RPMI8226 (cell line): ENCODE data around the gene SLC35D3.
"Not testable (repeated sequence)": the region's sequence is repeated elsewhere in the genome, so short reads cannot be mapped to it uniquely, and the experiment has no call there.

ENCODE experiments used
- DNase-seq: peaks from one replicate; pipeline ENCODE4 v3.0.0-alpha.2; 2015

The SLC35D3 gene

GRCh38 chr6:136923116-136923953, 1.2 kb downstream of the SLC35D3 start:
- DNase-seq = no peak

DNA sequence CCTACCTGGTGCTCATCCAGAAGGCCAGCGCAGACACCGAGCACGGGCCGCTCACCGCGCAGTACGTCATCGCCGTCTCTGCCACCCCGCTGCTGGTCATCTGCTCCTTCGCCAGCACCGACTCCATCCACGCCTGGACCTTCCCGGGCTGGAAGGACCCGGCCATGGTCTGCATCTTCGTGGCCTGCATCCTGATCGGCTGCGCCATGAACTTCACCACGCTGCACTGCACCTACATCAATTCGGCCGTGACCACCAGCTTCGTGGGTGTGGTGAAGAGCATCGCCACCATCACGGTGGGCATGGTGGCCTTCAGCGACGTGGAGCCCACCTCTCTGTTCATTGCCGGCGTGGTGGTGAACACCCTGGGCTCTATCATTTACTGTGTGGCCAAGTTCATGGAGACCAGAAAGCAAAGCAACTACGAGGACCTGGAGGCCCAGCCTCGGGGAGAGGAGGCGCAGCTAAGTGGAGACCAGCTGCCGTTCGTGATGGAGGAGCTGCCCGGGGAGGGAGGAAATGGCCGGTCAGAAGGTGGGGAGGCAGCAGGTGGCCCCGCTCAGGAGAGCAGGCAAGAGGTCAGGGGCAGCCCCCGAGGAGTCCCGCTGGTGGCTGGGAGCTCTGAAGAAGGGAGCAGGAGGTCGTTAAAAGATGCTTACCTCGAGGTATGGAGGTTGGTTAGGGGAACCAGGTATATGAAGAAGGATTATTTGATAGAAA, 2.0 kb downstream of the SLC35D3 start:
- no peak for DNase-seq

DNA sequence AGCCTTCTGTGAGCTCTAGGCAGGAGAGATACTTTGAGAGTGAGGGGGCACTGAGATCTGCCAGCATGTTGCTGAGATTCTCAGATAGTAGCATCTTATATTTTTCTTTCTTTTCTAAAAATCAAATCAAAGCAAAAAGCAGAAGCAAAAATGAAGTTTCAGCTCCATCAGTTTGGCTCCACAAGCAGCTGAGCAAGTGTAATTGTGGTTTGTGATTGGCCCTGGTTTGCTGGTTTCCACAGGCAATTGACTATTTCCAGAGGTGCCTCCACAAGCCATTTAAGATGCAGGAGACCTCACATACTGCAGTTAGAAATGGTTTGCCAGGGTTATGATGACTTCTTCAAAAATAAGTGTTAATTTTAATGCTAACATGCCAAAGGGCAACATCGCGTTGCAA, 4.3 kb downstream of the SLC35D3 start:
- no peak for DNase-seq

DNA sequence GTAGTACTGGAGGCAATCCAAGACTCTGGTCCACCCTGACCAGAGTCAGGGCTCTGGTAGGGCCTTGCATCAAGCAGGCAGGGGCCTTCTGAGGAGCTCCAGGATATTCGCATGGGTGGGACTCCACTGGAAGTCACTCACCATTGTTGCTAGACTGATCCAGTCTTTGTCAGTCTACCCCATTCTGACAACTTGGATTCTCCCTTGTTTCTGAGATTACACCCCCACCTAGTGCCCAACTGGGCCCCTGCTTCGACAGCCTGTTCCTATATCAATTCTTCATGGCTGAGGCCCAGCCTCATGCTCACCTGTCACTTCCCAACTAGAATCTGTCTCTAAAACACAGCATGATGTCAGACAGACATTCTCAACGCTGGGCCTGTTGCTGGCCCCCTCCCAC, 5.2 kb downstream of the SLC35D3 start:
- DNase-seq = no peak

GRCh38 chr6:136930528-136930927, 8.4 kb downstream of the SLC35D3 start:
- DNase-seq = no peak

DNA sequence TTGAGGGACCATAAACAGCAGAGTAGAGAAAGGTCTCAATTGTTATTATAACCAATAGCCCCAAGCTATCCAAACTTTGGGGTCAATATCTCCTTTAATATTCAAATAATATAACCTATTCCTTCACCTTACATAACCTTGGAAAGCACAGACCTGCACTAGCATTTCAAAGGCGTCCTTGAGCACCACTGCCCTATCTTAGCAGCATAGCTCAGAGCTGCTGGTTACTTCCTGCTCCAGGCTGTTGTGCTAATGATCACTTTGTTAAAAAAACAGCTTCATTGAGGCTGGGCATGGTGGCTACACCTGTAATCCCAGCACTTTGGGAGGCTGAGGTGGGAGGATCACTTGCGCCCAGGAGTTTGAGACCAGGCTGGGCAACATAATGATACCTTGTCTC, 10.5 kb downstream of the SLC35D3 start:
- no peak for DNase-seq

- no peak for DNase-seq
These were observed 23.0 kb downstream of the SLC35D3 start for GRCh38 chr6:136945072-136945471.

DNA sequence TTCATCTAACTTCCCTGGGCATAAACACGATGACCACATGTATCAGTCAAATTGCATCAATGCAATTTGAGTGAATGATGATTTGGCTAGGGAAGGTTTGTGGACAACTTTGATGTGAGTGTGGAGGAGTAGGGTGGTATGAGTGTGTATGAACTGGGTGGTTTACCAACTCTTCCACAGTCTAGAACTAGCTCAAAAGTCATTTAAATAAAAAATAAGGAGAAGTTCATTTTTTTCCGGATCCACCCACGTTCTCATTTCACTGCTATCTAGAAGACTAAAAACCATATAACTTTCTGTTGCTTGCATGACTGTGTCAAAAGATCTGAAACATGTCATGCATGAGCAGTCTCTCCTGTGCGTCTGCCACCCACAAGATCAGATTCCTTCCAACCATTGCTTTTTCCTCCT, 23.6 kb downstream of the SLC35D3 start:
- no peak for DNase-seq

DNA sequence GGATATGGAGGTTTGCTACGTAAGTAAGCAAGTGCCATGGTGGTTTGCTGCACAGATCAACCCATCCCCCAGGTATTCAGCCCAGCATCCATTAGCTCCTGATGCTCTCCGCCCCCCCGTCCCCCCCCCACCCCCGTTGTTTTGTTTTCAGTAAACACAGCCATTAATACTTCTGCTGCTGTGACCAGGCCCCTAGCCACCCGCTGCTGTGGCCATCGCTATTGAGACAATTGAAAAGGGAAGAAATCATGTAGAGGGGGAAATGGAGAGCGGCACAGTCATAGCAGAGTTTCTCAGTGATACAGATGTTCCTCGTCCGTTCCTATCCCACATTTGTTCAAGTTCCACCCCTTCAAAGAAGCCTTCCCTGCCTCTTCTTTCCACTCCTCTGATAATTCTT, 24.9 kb downstream of the SLC35D3 start:
- no peak for DNase-seq

DNA sequence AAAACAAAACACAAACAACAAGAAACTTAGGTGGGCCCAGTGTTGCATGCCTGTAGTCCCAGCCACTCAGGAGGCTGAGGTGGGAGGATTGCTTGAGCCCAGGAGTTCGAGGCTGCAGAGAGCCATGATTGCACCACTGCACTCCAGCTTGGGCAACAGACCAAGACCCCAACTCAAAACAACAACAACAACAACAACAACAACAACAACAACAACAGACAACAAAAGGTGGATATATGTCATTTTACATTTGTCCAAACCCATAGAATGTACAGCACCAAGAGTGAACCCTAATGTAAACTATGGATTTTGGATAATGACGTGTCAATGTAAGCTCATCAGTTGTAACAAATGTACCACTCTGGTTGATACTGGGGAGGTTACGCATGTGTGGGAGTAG, 27.9 kb downstream of the SLC35D3 start:
- DNase-seq = not testable (repeated sequence)

DNA sequence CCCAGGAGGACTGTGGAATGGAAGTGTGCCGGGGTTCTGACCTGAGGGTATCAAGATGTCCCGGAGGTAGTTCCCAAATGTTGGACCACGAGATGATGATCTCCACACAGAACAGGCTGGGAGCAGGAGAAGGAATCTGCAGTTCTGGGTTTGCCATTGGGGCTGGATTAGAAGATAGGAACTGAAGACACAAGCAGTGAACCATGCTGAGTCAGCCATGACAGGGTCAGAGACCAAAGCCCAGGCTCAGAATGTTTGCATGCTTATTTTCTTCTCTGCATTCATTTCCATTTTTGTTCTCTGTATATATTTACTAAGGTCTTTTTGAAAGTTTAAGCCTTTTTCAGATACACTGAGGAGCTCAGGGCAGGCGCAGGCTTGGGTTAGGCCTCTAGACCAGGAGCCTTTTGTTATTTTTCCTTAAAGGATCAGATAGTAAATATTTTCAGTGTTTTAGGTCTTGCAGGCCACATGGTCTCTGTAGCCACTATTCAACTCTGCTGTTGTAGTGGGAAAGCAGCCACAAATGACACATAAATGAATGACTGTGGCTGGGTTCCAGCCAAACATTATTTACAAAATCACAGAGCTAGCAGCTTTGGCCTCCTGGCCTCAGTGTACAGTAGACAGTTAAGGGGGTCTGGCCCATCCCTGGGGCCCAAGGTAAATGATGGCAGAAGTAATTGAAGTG, 28.5 kb downstream of the SLC35D3 start:
- no peak for DNase-seq

DNA sequence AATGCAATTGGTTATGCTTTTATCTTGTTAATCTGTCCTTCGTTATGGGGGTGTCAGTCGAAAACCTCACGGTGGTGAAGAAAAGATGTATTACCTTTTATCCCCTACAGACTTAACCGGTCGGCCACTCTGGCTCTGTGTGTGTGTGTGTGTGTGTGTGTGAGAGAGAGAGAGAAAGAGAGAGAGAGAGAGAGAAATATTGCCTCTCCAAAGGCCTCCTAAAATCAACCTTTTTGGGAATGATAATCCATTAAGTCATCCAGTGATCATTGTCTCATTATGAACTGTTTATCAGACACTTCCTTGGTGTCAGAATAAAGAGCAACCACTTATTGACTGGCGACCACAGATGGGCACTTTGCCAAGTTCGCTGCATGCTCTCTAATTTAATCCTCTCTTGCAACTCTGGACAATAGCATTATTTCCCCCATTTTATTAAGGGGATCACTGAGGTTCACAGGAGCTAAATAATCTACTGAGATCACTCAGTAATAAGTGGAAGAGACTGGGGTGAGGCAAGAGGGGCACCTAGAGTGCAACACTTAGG, 30.7 kb downstream of the SLC35D3 start:
- peak; percentile 11 for DNase-seq

GRCh38 chr6:136955123-136955522, 33.0 kb downstream of the SLC35D3 start:
- DNase-seq = no peak

- DNase-seq = no peak
These were observed 34.8 kb downstream of the SLC35D3 start for GRCh38 chr6:136956590-136957544.

- DNase-seq = no peak
These were observed 36.1 kb downstream of the SLC35D3 start for GRCh38 chr6:136958168-136958567.

DNA sequence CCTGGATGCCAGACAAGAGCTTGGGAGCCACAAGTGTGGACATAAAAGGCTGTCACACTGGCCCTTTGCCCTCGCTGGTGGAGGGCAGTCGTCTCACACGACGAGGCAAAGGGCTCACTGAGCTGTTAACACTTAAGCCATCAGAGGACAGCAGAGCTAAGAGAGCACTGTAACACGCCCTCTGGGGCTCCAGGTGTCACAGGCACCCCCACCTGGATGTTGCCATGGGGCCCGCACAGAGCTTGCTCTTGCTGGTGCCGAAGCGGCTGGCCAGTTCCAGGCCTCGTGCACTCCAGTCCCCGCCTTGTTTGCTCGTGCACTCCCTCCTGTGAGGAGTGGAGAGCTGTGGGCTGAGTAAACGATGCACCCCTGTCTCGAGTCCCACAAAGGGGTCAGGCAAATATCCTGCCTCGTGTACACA, 37.4 kb downstream of the SLC35D3 start:
- peak; percentile 18 for DNase-seq

DNA sequence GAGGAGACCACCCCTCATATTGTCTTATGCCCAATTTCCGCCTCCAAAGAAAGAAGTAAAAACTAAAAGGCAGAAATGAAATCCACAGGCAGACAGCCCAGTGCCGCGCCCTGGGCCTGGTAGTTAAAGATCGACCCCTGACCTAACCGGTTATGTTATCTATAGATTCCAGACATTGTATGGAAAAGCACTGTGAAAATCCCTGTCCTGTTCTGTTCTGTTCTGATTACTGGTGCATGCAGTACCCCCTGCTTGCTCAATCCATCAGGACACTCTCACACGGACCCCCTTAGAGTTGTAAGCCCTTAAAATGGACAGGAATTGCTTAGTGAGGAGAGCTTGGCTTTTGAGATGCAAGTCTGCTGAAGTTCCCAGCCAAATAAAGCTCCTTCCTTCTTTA, 37.8 kb downstream of the SLC35D3 start:
- not testable (repeated sequence) for DNase-seq

DNA sequence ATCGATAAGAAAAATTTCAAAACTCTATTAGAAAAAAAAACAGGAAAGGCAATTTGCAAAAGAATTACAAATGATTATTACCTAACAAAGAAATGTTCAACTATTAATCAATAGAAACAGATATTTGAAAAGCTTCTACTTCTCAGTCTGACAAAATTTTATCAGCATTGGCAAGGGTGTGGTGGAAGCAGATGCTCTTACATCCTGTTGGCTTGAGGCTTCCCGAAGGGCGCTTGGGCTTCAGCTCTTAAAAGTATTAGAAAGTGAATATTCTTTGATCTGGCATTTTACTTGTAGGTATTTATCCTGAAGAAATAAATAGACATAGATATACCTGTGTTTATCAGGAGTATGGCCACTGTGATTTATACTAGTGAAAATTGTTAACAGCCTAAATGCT, 38.7 kb downstream of the SLC35D3 start:
- no peak for DNase-seq

- DNase-seq = no peak
These were observed 39.7 kb downstream of the SLC35D3 start for GRCh38 chr6:136961848-136962247.

DNA sequence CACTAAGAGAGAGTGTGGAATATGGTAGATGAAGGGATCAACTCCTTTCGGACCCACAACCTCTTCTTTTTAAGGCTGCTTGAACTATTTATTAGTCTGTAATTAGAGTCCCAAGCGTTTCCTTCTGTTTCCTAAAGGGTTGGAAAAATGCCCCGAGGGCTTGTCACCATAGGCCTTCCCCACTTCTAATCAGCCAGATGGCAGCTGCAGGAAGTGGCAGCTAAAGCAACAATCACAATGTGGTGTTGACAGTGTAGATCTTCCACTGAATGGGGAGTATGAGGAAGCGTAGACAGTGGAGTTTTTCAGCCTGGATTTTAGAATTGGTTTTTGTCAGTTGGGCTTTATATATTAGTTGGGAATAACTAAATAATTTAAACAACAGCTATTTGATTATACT, 40.6 kb downstream of the SLC35D3 start:
- DNase-seq = no peak

DNA sequence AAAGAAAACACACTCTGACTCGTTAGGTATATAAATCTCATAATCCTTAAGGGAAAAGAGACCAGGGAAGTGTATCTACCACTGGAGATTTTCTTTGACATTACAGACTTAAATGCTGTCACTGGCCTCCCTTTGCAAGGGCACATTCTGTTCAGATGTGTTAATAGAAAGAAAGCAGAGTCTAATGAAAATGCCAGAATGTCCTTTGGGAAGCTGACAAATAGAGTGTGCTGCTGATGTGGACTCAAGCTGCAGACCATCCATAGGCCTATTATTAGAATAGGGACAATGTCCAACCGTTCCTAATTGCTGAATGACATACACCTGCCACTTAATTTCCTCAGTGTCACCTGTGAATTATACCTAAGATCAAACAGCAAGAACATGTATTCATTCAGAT, 41.2 kb downstream of the SLC35D3 start:
- no peak for DNase-seq

- DNase-seq = no peak
These were observed 42.3 kb downstream of the SLC35D3 start for GRCh38 chr6:136964398-136964797.
